GM18868 (cell line): Measurements from ENCODE around the gene FITM1.

ENCODE experiments used
- ATAC-seq: cut with Tn5 transposase; IDR thresholded peaks from one replicate; pipeline ENCODE4 v1.9.1; 2021; ENCODE audit warnings: mild to moderate bottlenecking, moderate library complexity; ENCODE audit not compliant: unreplicated experiment

The FITM1 gene

GRCh38 chr14:24156840-24157239, 26.4 kb downstream of the FITM1 start:
- no peak for ATAC-seq

DNA sequence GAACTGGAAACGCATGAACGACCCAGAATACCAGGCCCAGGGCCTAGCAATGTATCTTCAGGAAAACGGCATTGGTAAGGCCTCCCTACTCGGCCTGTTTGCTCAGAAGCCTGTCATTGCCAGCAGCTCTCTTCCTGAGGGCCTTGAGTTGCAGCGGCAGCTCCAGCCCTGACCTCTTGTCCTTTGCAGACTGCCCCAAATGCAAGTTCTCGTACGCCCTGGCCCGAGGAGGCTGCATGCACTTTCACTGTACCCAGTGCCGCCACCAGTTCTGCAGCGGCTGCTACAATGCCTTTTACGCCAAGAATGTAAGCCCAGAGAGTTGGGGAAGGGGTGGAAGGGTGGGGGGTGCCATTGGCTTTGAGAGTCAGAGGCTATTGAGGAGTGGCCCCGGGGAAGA, 26.9 kb downstream of the FITM1 start:
- ATAC-seq, result no peak

DNA sequence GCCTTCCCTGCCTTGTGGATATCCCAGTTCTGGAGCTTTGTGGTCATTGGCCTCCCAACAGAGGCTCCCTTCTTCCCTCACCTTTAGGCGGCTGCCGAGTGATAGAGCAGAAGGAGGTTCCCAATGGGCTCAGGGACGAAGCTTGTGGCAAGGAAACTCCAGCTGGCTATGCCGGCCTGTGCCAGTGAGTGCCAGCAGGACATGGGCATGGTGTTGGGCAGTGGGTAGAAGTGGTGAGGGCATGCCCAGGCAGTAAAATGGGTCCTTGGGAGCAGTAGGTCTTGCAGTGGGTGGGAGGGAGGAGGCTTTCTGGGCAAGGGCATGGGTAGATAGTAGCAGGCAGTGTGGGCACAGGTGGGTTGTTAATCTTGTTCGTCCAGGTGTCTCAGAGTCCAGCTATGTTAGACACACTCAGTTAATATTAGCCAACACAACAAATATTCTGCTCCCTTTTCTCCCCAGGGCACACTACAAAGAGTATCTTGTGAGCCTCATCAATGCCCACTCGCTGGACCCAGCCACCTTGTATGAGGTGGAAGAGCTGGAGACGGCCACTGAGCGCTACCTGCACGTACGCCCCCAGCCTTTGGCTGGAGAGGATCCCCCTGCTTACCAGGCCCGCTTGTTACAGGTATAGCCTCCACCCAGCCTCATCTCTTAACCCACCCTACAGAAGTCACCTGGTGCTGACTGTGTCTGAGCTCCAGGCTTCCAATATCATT, 29.5 kb downstream of the FITM1 start:
- no peak for ATAC-seq

- no peak for ATAC-seq
Observed at GRCh38 chr14:24160499-24160849, 30.0 kb downstream of the FITM1 start.

DNA sequence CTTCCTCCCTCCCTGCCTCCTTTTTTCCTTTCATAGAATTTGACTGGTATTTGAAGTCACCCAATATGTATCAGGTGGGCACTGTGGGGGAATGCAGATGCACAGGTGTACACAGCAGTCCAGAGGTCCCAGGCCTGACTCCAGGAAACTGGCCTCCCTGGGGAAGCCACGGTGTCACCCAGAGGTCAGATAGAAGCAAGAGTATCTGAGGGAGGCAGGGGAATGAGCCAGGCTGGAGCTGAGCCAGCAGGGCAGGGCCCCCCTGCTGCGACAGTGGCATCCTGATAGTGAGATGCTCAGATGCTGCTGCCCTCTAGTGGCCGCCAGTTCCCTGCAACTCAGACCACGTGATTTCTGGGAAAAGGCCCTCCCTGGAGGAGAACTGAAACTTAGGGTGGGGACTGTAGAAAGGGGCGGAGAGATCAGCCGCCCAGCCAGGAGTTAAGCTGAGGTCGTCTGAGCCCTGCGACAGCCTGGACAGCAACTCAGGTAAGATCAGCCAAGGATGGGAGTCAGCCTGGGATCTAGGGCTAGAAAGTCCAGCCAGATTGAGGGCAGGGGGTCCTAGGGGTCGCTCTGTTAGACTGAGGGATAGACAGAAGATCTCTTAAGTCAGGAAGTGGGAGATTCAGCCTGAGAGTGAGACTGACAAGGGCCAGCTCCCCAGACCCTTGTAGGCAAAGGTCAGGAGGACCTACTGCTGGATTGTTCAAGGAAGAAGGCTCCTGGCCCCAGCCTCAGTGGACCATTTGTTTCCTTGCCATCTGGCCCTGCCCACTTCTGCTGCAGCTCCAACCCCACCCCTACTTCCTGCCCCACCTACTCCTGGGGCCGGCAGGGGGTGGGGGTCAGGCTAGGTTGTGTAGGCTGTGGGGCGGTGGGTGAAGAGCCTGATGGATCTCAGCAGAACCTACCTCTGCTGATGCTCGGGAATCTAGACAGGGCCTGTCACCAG, 30.7 kb downstream of the FITM1 start, which contains the start of gene IRF9:
Gene IRF9 (plus strand): TSS at position 416 of the 955 bp plus-strand sequence. CDS start 880 bp downstream, outside the sequence.
- peak; percentile 72 for ATAC-seq

DNA sequence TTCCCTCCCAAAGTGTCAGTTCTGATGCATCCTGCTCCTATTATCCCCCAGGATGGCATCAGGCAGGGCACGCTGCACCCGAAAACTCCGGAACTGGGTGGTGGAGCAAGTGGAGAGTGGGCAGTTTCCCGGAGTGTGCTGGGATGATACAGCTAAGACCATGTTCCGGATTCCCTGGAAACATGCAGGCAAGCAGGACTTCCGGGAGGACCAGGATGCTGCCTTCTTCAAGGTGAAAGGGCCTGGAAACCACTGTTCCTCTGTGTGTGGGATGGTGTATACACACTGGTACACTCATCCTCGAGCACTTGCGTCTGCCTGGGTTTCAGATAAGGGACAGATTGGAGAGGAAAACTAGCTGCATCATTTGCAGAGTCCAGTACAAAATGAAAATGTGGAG, 31.6 kb downstream of the FITM1 start:
- ATAC-seq, result no peak

- ATAC-seq, result no peak
Observed at GRCh38 chr14:24164518-24164991, 34.1 kb downstream of the FITM1 start.

DNA sequence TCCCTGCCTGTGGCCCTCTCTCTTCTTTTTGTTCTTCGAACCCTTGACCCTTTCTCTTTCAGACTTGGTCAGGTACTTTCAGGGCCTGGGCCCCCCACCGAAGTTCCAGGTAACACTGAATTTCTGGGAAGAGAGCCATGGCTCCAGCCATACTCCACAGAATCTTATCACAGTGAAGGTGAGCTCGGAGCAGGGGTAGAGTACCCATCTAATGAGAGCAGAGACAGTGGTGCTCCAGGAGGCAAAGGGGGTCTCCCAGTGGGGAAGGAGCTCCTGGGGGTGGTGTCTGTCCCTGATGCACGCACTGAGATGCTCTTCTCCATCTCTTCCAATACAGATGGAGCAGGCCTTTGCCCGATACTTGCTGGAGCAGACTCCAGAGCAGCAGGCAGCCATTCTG, 35.3 kb downstream of the FITM1 start:
- no peak for ATAC-seq

GRCh38 chr14:24167469-24168114, 37.1 kb downstream of the FITM1 start:
- no peak for ATAC-seq

GRCh38 chr14:24171422-24172260, 41.2 kb downstream of the FITM1 start, which contains the start of gene REC8:
REC8 (plus strand) TSS chr14:24172080; CDS start chr14:24172553, 473 bp downstream.
- peak; percentile 88 for ATAC-seq

DNA sequence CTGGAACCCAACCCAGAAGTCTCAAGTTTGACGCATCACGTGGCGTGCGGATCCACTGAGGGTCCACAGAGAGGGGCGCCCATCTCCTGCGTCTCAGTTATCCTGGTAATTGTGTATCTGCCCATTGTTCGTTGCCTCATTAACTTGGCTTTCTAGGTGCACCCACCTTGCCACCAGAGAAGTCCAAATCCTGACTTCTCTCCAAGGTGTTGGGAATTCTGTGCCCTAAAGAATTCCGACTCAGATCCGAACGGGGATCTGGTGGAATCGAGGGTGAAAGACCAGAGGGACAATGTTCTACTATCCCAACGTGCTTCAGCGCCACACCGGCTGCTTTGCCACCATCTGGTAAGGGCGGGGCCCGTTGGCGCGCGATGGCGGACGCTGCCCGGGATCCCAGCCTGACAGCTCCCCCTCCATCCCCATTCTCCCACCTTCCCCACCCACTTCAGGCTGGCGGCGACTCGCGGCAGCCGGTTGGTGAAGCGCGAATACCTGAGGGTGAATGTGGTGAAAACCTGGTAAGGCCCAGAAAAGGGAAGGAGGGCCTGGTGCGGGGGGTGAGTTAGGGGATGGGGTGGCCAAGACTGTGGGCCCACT, 41.9 kb downstream of the FITM1 start:
- ATAC-seq, result no peak

DNA sequence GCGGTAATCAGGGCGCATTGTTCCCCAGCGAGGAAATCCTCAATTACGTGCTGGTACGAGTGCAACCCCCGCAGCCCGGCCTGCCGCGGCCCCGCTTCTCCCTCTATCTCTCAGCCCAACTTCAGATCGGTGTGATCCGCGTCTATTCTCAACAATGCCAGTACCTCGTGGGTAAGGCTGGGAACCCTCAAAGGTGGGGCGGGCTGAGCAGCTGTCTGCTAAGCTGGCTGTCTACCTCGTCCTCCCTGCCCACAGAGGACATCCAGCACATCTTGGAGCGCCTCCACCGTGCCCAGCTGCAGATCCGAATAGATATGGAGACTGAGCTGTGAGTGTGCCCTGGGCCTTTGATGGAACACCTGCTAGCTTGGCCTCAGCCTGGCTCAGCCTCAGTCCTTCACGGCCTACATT, 42.4 kb downstream of the FITM1 start:
- ATAC-seq, result no peak

DNA sequence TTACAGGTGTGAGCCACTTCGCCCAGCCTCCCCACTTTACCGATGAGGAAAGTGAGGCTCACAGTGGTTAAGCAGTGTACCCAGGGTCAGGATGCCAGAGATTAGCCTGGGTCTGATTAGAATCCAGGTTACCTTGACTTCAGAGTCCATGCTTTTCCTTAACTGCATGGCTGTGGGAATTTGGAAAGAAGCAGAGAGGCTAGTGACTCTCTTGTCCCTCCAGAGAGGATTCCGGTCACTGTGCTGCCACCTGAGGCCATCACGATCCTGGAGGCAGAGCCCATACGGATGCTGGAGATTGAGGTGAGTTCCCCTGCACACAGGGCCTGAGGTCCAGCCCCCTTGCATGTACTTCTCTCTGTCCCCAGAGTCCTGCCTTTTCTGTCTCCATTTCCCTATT, 46.1 kb downstream of the FITM1 start:
- no peak for ATAC-seq

DNA sequence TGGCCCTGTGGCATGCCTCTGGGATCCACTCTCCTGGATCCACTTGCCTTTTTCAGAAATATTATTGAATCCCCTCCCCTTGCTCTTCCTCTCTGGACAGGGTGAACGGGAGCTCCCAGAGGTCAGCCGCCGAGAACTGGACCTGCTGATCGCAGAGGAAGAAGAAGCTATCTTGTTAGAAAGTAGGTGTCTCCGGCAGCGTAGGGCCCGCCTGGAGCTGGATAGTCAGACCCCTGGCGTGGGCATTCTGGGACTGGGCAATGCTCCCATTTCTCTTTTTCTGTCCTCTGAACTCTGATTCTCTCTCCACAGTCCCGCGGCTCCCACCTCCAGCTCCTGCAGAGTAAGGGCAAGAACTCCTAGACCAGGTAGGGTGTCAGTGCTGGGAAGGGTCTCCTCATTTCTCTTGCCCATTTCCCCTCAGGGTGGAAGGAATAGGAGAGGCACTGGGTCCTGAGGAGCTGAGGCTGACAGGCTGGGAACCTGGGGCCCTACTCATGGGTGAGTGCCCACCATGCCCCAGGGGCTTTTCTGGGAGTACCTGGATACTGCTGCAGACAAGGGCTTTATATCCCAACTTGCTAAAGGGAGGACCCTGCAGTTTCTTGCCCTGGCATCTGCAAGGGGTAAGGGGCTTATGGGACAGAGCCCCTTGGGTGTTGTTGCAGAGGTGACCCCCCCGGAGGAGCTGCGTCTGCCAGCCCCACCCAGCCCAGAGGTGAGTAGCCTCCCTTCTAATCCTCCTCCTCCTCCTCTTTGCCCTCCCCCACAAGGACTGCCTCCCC, 46.8 kb downstream of the FITM1 start:
- no peak for ATAC-seq

- no peak for ATAC-seq
Observed at GRCh38 chr14:24177891-24178290, 47.4 kb downstream of the FITM1 start.

DNA sequence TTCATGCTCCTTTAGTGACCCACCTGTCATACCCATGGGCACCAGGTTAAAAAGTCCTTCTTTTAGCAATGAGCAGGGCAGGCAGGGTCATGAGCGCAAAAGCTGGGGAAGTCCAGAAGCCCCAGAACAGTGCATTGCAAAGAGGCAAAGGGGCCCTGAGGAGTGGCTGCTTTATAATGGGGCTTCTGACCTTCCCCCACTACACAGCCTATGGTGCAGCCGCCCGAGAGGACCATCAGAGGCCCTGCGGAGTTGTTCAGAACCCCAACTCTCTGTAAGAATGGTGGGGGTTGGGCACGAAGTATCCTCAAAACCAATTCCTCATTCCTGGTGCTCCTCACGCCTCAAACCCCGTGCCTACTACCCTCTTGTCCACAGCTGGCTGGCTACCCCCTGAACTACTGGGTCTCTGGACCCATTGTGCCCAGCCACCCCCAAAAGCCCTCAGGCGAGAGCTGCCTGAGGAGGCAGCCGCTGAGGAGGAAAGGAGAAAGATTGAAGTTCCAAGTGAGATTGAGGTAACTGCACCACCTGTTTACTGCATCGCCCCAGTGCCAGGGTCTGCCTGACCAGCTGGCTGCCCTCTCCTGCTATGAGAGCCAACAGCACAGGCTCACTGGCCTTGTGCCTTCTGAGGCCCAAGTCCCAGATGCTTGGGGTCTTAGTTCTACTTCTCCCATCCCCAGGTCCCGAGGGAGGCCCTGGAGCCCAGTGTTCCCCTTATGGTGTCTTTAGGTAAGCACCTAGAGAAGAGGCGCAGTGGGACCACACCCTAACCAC, 48.1 kb downstream of the FITM1 start:
- ATAC-seq, result no peak

DNA sequence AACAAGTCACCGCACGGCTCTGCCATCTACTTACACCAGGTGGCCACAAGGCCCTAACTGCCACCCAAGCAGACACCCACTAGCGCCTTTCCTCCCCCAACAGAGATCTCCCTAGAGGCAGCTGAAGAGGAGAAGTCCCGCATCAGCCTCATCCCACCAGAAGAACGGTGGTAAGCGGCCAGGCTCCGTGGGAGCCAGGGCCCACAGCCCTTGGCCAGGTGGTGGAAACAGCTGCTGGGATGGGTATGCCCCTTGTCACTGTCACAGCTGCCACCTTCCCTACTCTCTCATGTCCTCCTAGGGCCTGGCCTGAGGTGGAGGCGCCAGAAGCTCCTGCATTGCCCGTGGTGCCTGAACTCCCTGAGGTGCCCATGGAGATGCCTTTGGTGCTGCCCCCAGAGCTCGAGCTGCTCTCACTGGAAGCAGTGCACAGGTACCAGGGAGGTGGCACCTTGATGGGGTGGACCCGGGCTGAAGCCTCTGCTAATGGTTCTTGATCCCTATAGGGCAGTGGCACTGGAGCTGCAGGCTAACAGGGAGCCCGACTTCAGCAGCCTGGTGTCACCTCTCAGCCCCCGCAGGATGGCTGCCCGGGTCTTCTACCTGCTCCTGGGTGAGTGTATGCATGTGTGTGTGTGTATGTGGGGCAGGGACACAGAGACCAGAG, 49.0 kb downstream of the FITM1 start:
- no peak for ATAC-seq
